GF-D8 (cell line): ENCODE data around the gene PPP1R14B.

ENCODE experiments used
- DNase-seq: peaks from one replicate; lab custom pipeline; 2025; lab: John Stamatoyannopoulos, UW

The PPP1R14B gene

DNA sequence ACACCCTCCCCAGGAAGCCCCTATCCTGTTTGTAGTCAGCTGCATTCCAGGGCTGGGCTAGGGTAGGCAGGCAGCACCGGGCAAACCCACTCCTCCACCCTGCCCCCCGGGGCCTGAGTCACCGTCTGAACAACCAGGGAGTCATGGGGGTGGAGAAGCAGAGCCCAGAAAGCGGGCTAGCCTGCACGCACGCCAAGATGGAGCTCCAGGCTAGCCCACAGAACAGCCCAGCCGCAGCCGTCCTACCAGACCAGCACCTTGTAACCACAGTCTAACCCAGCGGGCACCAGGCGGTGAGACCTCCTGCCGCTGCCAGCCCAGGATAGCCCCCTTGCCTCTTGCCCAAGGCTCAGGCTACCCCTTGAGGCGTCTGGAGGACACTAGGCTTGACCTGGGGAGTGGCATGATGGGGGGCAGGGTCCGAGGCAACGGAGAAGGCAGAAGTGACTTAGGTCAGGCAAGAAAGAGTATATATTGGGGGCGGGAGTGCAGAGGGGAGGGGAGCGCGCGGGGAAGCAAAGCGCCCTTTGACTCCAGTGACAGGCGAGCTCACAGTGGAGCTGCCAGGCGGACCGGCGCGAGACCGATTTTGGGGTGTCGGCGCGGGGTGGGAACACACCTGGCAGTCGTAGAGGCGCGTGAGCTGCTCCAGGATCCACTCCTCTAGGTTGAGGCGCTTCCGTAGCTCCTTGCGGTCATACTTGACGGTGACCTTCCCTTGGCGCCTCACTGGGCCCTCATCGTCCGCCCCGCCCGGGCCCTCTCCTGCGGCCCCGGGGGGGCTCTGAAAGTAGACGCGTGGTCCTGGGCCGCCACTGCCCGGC is 734 bp downstream of the PPP1R14B start:
- DNase-seq = no peak

DNA sequence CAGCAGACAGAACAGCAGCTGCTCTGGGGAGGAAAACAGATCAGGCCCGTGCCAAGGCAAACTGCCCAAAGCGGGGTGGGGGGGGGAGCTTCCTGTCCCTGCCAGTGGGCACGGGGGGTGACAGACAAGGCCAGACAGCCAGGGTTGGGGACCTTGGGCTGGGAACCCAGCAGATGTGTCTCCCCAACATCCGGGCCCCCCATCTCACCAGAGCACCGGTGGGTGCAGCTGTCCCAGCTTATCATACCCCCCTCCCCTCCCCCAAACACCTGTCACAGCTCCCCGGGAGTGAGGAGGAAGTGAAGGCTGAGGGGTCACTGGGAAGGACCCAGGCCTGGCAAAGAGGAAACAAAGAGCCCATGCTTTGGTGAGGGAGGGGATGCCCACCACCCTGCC is 1.3 kb downstream of the PPP1R14B start:
- peak; percentile 32 for DNase-seq

DNA sequence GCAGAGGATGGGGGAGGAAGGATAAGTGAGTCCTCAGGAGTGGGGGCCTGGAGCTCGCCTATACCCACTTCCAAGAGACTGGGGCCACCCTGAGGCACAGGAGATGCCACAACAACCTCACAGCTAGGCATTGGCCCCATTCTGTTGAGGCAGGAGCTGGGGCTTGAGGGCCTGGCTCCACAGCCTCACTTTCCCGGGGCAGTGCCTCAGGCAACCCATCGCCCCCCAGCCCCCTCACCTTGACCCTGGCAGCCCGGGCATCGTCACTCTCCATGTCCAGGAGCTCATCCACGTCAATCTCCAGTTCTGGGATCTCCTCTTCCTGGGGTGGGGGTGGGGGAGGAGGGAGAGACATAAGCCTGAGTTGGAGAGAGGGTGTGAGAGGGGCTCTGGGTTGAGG is 1.8 kb downstream of the PPP1R14B start:
- DNase-seq = no peak

DNA sequence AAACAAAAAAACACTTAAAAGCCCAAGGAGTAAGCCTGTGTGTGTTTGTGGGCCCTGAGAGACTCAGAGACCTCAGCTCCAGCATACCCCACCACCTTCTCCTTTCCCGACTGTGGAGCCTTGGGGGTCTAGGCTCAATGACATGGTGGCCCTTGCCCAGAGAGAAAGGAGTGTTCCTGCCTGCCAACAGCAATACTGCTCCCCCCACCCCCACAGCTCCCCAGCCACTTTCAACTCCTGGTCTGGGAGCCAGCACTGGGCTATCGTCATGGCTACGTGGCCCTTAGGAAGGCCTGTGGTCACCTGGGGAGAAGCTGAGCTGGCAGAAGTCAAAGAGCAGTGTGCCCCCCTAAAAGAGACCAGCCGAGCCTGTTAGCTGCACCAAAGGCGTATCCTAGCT is 2.6 kb downstream of the PPP1R14B start:
- no peak for DNase-seq

DNA sequence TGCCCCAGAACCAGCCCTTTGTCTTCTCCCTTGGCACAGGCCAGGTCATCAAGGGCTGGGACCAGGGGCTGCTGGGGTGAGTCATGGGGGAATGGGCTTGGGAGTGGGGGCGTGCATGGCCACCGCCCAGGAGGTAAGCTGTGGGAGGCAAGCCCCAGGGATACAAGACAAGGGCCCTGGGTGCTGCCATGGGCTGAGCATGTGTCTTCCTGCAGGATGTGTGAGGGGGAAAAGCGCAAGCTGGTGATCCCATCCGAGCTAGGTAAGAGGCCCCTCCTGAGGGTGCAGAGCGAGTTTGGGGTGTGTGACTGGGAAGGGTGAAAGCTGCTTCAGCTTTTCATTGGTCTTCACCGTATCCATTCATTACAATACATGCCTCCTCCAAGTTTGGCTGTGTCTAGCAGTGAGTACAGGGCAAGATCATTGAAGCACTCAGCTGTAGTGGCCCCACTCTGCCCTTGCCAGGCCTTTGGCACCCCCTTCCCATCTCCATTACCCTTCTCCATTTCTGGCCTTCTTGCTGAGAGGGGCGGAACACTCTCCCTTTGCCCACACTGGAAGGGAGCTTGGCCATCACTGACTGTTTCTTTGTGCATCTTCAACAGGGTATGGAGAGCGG is 3.4 kb downstream of the PPP1R14B start:
- DNase-seq = no peak

DNA sequence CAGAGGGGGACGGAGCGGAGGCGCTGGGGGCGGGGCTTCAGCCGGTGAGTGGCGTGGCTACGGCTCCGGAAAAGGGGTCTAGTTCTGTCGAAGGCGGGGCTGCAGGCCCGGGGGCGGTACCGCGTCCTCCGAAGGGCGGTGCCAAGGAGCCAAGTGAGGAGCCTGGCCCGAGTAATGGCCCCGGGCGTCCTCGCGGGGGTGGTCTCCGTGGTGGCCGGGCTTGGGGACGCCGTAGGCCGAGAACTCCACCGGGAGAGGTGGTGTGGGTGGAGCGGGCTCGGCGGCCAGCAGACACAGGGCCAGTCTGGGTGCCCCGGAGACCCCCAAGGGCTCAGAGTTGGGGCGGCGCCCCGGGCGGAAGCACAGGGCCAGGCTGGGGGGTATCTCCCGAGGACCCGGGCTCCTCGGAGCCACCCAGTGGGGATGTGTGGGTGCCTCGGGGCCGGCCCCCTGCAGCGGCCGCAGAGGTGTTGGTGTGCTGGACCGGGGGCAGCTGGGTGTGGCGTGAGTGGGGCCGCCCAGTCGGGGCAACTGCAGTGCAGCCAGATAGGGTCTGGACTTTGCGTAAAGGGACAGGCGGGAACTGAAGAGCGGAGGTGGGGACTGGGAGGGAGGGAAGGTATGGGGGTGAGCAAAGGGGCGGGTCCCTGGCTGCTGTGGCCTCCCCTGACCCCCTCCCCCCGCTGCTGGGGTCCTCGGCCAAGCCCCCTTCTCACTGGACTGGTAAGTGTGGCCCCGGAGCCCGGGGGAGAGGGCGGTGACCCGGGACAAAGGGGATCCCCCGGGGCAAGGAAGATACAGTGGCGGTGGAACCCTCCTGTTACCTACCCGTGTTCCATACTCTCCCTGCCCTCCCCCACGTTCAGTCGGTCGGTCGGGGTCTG is 5.0 kb downstream of the PPP1R14B start:
- DNase-seq = peak; percentile 96

DNA sequence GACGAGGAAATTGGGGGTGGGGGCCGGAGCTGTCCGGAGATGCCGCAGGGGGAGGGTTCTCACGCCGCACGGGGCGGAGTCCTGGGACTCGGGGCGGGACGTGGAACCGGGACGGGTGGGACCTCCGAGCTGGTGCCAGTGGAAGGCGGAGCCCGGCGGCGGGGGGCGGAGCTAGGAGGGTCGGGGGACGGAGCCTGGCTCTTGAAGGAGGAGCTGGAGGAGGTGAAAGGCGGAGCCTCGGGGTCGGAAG is 5.6 kb downstream of the PPP1R14B start:
- DNase-seq = no peak

DNA sequence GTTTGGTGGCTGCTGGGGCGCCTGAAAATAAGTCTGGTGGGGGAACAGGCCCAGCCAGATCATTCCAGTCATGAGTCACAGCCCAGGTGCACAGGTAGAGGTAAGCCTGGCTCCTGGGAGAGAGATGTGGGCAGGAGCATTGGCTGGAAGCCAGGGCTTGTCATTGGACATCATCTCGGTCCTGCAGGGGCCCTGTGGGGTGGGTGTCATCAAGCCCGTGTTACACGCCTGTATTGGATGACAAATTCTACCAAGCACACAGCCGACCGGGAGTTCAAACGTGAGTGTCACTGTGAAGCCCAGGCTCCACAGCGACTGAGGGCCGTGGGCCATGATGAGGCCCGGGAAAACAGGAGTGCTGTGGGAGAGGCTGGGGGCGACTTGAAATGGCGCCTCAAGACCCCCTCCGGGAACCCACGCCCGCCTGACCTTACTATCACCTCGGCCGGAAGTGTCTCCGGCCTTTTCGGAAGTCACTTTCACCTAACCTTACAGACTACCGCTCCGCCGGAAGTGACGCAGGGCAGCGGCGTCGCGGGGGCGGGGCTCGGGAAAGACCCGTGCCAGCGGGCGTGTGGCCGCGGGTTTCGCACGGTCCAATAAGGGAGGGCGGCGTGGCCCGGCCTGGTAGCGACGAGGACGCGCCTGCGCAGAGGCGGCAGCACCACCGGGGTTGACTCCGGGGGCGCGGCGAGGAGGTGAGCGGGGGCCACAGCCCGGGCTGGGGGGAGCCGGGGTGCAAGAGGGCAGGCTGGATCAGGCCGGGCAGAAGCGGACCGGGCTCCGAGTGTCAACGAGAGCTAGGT is 6.1 kb downstream of the PPP1R14B start, which contains the start of gene FKBP2:
TSS of gene FKBP2 (plus strand) at position 661 of the 806 bp plus-strand sequence. CDS start 1,293 bp downstream, outside the sequence.
- DNase-seq = peak; percentile 91

DNA sequence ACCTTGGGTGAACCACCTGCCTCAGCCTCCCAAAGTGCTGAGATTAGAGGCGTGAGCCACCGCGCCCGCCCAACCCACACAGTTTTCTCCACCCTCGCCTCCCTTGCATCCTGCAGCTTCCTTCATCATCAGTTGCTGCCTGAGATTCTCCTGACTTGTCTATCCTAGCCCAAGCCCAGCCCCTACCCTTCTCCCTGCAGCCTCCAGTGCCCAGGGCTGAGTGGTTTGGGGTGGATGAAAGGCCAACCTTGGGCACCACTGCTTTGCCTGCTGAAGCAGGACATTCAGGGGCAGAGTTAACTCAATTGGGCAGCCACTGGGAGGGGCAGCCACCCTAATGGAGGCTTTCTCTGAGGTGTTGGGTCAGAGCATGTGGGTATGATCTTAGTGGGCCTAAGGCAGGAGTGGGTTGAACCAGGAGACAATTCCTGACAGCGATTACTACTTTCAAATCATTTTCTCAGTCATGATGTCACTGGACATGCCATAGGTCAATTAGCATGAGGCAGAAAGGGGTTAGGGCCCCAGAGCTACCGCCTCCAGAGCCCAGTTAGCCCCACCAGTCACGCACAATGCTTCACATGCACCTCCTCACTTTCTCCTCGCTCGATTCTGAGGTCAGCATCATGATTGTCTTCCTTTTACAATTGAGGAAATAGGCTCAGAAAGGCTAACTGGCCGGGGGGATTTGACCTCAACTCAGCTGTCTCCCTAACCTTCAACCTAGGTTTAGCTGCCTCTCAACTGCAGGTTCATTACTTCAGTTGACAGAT is 6.9 kb downstream of the PPP1R14B start:
- DNase-seq = peak; percentile 70

DNA sequence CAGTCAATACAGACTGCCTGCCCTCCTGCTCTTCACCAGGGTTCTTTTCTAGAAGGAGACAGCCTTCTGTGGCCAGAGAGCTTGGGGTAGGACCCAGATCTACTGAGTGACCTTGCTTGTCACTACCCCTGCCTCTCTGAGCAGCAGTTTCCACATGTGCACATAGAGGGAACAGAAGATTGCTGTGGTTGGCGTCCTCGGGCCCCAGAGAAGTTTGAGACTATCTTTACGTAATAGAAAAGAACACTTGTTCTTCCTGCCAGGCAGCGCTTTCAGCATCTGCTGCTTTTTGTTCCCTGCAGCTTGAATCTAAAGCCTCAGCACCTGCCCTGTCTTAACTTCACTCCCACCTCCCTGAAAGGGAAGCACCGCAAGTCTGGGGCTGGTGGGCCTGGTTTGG is 7.7 kb downstream of the PPP1R14B start:
- peak; percentile 81 for DNase-seq

DNA sequence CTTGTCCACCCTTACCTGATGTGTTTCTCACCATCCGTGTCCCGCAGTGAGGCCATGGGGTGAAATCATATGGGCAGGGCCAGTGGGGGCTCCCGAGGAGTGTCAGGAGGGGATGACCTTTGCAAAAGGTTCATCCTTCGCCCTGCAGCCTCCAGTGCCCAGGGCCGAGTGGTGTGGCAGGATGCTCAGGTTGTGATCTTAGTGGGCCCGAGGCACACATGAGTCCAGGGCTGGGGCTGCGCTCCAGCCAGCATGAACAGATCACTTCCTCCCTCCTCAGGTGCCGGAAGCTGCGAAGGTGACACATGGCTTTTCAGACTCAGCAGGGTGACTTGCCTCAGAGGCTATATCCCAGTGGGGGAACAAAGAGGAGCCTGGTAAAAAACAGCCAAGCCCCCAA is 8.7 kb downstream of the PPP1R14B start:
- no peak for DNase-seq

DNA sequence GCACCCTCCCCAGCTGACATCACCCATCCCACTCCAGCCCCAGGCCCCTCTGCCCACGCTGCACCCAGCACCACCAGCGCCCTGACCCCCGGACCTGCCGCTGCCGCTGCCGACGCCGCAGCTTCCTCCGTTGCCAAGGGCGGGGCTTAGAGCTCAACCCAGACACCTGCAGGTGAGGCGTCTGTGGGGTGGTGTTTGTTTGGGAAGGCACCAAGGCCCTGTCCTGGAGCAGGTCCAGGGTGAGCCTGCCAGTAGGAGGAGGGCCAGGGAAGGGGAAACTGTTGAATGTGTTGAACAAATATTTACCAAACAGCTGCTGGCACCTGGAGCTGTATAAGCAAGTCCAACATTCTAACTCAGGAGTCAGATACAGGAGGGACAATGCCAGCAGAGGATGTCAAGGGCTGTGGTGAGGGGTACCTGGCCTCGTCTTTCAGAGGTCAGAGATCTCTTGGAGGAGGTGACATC is 9.2 kb downstream of the PPP1R14B start:
- no peak for DNase-seq

DNA sequence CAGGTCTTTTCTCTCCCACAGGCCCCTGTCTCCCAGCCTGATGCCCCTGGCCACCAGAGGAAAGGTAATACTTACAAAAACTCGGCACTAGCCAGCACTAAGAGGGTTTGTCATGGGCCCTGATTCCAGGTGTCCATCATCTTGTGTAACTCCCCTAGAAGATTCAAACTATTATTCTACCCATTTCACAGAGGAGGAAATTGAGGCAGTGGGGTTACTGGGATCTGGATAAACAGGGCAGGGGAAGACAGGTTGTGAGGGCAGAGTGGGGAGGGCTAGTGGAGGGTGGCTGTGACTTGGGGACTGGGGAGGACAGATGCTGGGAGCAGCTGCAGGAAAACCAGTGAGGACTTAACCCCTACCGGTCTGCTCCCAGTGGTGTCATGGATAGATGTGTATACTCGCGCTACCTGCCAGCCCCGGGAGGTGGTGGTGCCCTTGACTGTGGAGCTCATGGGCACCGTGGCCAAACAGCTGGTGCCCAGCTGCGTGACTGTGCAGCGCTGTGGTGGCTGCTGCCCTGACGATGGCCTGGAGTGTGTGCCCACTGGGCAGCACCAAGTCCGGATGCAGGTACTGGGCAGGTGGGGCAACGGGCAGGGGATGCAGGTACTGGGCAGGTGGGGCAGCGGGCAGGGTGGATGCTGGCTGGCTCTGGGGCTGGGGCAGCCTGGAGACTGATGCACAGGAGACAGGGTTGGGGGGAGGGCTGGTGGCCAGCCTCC is 11.1 kb downstream of the PPP1R14B start:
- DNase-seq = no peak

DNA sequence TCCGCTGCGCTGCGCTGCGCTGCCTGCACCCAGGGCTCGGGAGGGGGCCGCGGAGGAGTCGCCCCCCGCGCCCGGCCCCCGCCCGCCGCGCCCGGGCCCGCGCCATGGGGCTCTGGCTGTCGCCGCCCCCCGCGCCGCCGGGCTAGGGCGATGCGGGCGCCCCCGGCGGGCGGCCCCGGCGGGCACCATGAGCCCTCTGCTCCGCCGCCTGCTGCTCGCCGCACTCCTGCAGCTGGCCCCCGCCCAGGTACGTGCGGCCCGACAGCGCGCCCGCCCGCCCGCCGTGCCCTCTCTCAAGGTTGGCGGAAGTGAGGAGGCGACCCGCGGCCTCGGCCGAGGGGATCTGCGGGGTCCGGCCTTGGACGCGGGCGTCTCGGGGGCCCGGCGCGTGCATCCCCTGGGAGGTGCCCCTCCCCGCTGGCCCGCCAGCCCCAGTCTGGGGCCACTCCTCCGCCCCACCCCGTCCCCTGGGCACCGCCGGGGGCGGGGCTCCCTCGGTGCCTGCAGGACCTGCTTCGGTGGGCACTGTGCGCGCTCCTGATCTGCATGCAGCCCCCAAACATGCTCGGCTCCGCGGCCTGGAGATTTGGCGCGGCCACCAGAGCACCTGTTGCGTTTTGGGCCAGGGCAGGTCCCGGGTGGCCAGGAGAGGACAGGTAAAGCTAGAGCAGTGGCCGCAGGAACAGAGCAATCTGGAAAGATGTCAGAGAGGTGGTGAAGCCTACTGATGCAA is 11.9 kb downstream of the PPP1R14B start:
- DNase-seq = no peak

DNA sequence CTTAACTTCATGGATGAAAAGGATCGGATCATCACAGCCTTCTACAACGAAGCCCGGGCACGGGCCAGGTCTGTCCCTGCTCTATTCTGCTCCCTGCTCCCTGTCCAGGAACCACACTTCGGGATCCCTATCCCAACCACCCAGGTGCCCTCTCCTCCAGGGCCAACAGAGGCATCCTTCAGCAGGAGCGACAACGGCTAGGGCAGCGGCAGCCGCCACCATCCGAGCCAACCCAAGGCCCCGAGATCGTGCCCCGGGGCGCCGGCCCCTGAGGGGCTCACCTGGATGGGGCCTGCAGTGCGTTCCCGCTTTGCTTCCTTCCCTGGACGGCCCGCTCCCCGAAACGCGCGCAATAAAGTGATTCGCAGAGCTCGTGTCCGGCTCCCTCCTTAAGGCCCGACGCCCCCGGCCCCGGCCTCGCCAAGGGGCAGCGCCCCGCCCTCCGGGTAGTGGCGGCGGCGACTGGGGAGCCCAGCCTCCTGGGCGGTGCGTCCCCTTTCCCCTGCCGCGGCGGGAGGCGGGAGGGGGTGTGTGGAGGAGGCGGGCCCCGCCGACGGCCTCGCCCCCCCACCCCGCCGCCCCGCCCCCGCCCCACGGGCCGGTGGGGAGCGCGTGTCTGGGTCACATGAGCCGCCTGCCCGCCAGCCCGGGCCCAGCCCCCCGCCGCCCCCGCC is 12.7 kb downstream of the PPP1R14B start, which contains the start of gene VEGFB:
TSS of gene VEGFB (plus strand) at position 672 of the 674 bp plus-strand sequence. CDS start 250 bp downstream, outside the sequence.
- no peak for DNase-seq

DNA sequence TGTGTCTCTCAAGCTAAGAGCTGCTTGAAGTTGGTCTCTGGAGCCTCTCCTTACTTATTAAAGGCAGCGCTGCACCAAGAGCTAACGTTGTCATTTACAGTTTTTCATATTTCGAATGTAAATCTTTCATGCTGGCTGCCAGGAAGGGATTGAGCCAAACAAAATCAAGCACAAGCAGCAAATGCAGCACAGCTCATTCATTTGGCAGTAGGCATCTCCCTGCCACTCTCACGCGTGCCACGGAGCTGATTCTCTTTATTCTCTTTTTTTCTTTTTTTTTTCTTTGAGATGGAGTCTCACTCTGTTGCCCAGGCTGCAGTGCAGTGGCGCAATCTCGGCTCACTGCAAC is 13.8 kb downstream of the PPP1R14B start:
- no peak for DNase-seq

DNA sequence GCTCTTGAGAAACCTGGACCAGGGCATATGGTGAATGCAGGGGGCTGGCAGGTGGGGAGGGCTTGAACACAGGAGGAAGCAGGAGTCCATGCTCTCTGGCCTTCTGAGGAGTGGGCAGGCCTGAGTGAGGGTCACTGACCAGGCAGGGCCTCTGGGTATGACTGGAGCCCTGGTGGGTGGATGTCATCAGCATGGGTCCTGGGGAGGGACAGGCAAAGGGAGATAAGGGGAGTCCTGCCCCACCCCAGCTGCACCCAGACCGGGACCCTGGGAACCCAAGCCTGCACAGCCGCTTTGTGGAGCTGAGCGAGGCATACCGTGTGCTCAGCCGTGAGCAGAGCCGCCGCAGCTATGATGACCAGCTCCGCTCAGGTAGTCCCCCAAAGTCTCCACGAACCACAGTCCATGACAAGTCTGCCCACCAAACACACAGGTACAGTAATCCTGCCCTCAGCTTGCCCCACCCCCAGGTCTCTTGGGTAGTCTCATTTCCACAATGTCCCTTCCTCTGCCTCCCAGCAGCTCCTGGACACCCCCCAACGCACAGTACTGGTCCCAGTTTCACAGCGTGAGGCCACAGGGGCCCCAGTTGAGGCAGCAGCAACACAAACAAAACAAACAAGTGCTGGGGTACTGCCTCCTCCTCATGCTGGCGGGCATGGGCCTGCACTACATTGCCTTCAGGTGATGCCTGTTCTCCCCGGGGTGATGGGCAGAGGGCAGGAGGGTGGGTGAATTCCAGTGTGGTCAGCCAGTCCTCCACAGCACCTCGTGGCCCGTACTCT is 14.4 kb downstream of the PPP1R14B start:
- no peak for DNase-seq

DNA sequence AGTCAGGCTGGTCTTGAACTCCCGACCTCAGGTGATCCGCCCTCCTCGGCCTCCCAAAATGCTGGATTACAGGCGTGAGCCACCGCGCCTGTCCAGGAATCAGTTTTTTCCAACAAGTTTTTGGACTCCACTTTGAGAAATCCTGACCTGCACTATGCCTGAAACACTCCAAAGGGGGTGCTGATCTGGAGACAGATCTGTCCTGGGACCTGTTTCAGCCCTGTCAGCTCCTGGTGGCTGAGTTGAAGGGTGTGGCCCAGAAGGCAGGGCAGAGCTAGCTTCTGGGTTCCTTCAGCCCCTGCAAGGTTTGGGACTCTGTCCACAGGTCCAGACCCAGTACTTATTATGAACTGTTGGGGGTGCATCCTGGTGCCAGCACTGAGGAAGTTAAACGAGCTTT is 15.2 kb downstream of the PPP1R14B start:
- no peak for DNase-seq
